Keratinocyte (primary cell): Measurements from ENCODE around the gene LRRFIP2.

Source experiments
- CTCF ChIP-seq, 3 experiments: IDR thresholded peaks in 1 of 3; conservative IDR thresholded peaks in 1 of 3; optimal IDR thresholded peaks in 1 of 3; 2 replicates in 2 of 3; 3 replicates in 1 of 3; pipeline versions ENCODE3 to v1.5.1; 2011; ENCODE audit warnings: low read length in 3 of 3, mild to moderate bottlenecking in 3 of 3, moderate library complexity in 2 of 3, control low read depth in 1 of 3, inconsistent platforms in 1 of 3; ENCODE audit not compliant: insufficient read depth in 2 of 3; ENCODE audit errors: extremely low read depth in 1 of 3
- EZH2 ChIP-seq: IDR thresholded peaks from one replicate; pipeline ENCODE4 v1.6.1; 2012; ENCODE audit warnings: inconsistent platforms, mild to moderate bottlenecking, low read length, moderate library complexity

GRCh38 chr3:37145611-37146010 lies 28.8 kb downstream of the LRRFIP2 start:
- TF ChIP-seq CTCF (optimal IDR thresholded peaks at IDR 0.05 in 1 of 3, IDR thresholded peaks at IDR 0.05 in 1 of 3, conservative IDR thresholded peaks at IDR 0.05 in 1 of 3; ENCODE audit: extremely low read depth in 1 of 3, insufficient read depth in 2 of 3, low read length in 3 of 3) (no peak), EZH2 (no peak)
